HL-60 (cell line): Measurements from ENCODE around the gene TBX19.

Experiments used
- CTCF ChIP-seq: IDR thresholded peaks from one replicate; pipeline ENCODE4 v1.5.1; 2011; ENCODE audit warnings: low read length, control low read depth, inconsistent platforms; ENCODE audit not compliant: insufficient read depth
- GABPA ChIP-seq: IDR thresholded peaks from 2 replicates; pipeline ENCODE4 v1.6.1; 2012; ENCODE audit warnings: low read depth
- POLR2AphosphoS5 ChIP-seq: IDR thresholded peaks from 2 replicates; pipeline ENCODE4 v1.6.1; 2012; ENCODE audit warnings: low read depth
- REST ChIP-seq: IDR thresholded peaks from 2 replicates; pipeline ENCODE4 v1.6.1; 2012; ENCODE audit warnings: low read depth; ENCODE audit not compliant: insufficient replicate concordance

GRCh38 chr1:168288311-168289052, 7.8 kb downstream of the TBX19 start:
- TF ChIP-seq REST (no peak), CTCF (no peak), POLR2AphosphoS5 (no peak), GABPA (no peak)
